Measurements from ENCODE around the gene MICAL2. TPM values are rescaled to one million over a fixed set of nuclear protein-coding genes. Genes with fewer than 3 reads are reported as not detected.

The MICAL2 gene
- polyA plus RNA-seq, 2 of the 4 experiments (the other 2 are of a cell fraction): 39.8 to 42.1 TPM

- no peak overlapping the region for H3K4me2 ChIP-seq
- FAIRE-seq (no peak), ATAC-seq (no peak), DNase-seq (ENCODE audit: low read depth in 1 of 2, low spot score in 1 of 2) (no peak)
- peaks cover 37% of the 10 kb centered on the region for H3K4me1 ChIP-seq
- 80% methylated on average over 2 of the region's 2 CpGs for WGBS (ENCODE audit: missing lambda C conversion rate)
- peaks cover 20% of the 10 kb centered on the region for H3K9me3 ChIP-seq
- H3K4me3 ChIP-seq: no peak overlapping the region
- ChIA-PET CTCF (interaction anchor here (1.0 to 21.4 kb wide), 7 partner anchors 11 to 268 kb away, joined by 3 to 664 read pairs (median 9); no protein-coding TSS in a partner anchor), POLR2A (no interaction called here)
- peak overlapping the region; percentile 68 to 97; a peak in 5 of 6 replicates for H3K27ac ChIP-seq
- TF ChIP-seq HEYL (CRISPR knock-in tag; IDR thresholded peaks at IDR 0.05) (no peak), FOSL2 (IDR thresholded peaks at IDR 0.05) (no peak), FOSL2 (CRISPR knock-in tag; IDR thresholded peaks at IDR 0.05) (no peak), REST (IDR thresholded peaks at IDR 0.05) (no peak), TP53 (CRISPR knock-in tag; IDR thresholded peaks at IDR 0.05) (no peak), RAD21 (conservative IDR thresholded peaks at IDR 0.05 in 1 of 2, IDR thresholded peaks at IDR 0.05 in 1 of 2) (no peak), BCL3 (IDR thresholded peaks at IDR 0.05) (no peak), RARB (CRISPR knock-in tag; IDR thresholded peaks at IDR 0.05) (no peak)
- TF ChIP-seq, protein P1, sequence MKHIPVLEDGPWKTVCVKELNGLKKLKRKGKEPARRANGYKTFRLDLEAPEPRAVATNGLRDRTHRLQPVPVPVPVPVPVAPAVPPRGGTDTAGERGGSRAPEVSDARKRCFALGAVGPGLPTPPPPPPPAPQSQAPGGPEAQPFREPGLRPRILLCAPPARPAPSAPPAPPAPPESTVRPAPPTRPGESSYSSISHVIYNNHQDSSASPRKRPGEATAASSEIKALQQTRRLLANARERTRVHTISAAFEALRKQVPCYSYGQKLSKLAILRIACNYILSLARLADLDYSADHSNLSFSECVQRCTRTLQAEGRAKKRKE (CRISPR knock-in tag; IDR thresholded peaks at IDR 0.05; ENCODE audit: low read depth): no peak
- TF ChIP-seq, protein P2, sequence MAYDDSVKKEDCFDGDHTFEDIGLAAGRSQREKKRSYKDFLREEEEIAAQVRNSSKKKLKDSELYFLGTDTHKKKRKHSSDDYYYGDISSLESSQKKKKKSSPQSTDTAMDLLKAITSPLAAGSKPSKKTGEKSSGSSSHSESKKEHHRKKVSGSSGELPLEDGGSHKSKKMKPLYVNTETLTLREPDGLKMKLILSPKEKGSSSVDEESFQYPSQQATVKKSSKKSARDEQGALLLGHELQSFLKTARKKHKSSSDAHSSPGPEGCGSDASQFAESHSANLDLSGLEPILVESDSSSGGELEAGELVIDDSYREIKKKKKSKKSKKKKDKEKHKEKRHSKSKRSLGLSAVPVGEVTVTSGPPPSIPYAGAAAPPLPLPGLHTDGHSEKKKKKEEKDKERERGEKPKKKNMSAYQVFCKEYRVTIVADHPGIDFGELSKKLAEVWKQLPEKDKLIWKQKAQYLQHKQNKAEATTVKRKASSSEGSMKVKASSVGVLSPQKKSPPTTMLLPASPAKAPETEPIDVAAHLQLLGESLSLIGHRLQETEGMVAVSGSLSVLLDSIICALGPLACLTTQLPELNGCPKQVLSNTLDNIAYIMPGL (CRISPR knock-in tag; IDR thresholded peaks at IDR 0.05; ENCODE audit: borderline replicate concordance): no peak
Observed at GRCh38 chr11:12063251-12063650, 47.1 kb upstream of the MICAL2 start.

- H3K27ac ChIP-seq: peak overlapping the region; percentile 97
- no peak overlapping the region for H3K4me2 ChIP-seq
- no peak overlapping the region for H3K4me3 ChIP-seq
- no peak for TF ChIP-seq FOSL2 (IDR thresholded peaks at IDR 0.05)
- TF ChIP-seq FOSL2 (CRISPR knock-in tag; IDR thresholded peaks at IDR 0.05): no peak
- TF ChIP-seq HOXB13 (CRISPR knock-in tag; IDR thresholded peaks at IDR 0.05; ENCODE audit: low read depth): no peak
- no peak for TF ChIP-seq CBX2 (IDR thresholded peaks at IDR 0.05; ENCODE audit: borderline replicate concordance, low read depth)
- TF ChIP-seq RCOR1 (IDR thresholded peaks at IDR 0.05; ENCODE audit: low read depth, low read length): no peak
- no peak for TF ChIP-seq EHF (CRISPR knock-in tag; IDR thresholded peaks at IDR 0.05)
- TF ChIP-seq CHD4 (IDR thresholded peaks at IDR 0.05; ENCODE audit: borderline replicate concordance): no peak
- no peak for TF ChIP-seq KDM5A (IDR thresholded peaks at IDR 0.05)
- no peak for TF ChIP-seq MYC (IDR thresholded peaks at IDR 0.05; ENCODE audit: borderline replicate concordance, low read length)
- TF ChIP-seq, protein P3, sequence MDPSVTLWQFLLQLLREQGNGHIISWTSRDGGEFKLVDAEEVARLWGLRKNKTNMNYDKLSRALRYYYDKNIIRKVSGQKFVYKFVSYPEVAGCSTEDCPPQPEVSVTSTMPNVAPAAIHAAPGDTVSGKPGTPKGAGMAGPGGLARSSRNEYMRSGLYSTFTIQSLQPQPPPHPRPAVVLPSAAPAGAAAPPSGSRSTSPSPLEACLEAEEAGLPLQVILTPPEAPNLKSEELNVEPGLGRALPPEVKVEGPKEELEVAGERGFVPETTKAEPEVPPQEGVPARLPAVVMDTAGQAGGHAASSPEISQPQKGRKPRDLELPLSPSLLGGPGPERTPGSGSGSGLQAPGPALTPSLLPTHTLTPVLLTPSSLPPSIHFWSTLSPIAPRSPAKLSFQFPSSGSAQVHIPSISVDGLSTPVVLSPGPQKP (IDR thresholded peaks at IDR 0.05; ENCODE audit: low read depth, low read length): no peak
- TF ChIP-seq POLR2AphosphoS2 (conservative IDR thresholded peaks at IDR 0.05; ENCODE audit: low read length): no peak
- no peak for TF ChIP-seq HOXA7 (CRISPR knock-in tag; IDR thresholded peaks at IDR 0.05)
- no peak for TF ChIP-seq PHF8 (IDR thresholded peaks at IDR 0.05; ENCODE audit: borderline replicate concordance, low read depth)
- FAIRE-seq (no peak), ATAC-seq (no peak), DNase-seq (ENCODE audit: low read depth in 1 of 2, low spot score in 1 of 2) (no peak)
- H3K4me1 ChIP-seq: peaks cover 48% of the 10 kb centered on the region
- ChIA-PET CTCF (interaction anchor here (1.6 to 21.4 kb wide), 6 partner anchors 12 to 267 kb away, joined by 4 to 664 read pairs (median 34); no protein-coding TSS in a partner anchor), POLR2A (no interaction called here)
- H3K9me3 ChIP-seq: peaks cover 20% of the 10 kb centered on the region
- WGBS (ENCODE audit: missing lambda C conversion rate): 89% methylated on average over 7 of the region's 7 CpGs
Observed at GRCh38 chr11:12064136-12064953, 46.0 kb upstream of the MICAL2 start.

All from A549 (cell line).